ENCODE data around the gene ANTXR2. TPM values are rescaled to one million over a fixed set of nuclear protein-coding genes. Genes with fewer than 3 reads are reported as not detected.

The ANTXR2 gene
- total and polyA plus RNA-seq, 2 donors from 2014 or later: 10.6 to 33.1 TPM

GRCh38 chr4:79882806-79883205 is 190.2 kb downstream of the ANTXR2 start:
- H3K27me3 ChIP-seq (ENCODE audit: control insufficient read depth, insufficient read depth, low read length): no peaks in the 10 kb centered on the region
- DNase-seq: no peak
- no peaks in the 10 kb centered on the region for H3K4me1 ChIP-seq (ENCODE audit: control insufficient read depth in 2 of 3, insufficient read depth in 2 of 3, low read depth in 1 of 3, low read length in 3 of 3)
- H3K4me3 ChIP-seq (ENCODE audit: low read length in 3 of 3): no peak overlapping the region
- no peaks in the 10 kb centered on the region for H3K9me3 ChIP-seq (ENCODE audit: control insufficient read depth in 2 of 3, insufficient read depth in 1 of 3, low read length in 3 of 3)
- H3K9ac ChIP-seq (ENCODE audit: low read length in 3 of 3): no peak overlapping the region
- no peak for FAIRE-seq
- no peaks in the 10 kb centered on the region for H3K36me3 ChIP-seq (ENCODE audit: control insufficient read depth in 2 of 3, insufficient read depth in 3 of 3, low read length in 3 of 3)
- H3K27ac ChIP-seq (ENCODE audit: low read depth in 2 of 2, low read length in 2 of 2): no peak overlapping the region
- no peak for TF ChIP-seq CTCF (IDR thresholded peaks at IDR 0.05; ENCODE audit: borderline replicate concordance, extremely low read depth, insufficient read depth)
- intact Hi-C loops (cut with DNase I): no loop called here

- no peaks in the 10 kb centered on the region for H3K36me3 ChIP-seq (ENCODE audit: control insufficient read depth in 2 of 3, insufficient read depth in 3 of 3, low read length in 3 of 3)
- no peaks in the 10 kb centered on the region for H3K27me3 ChIP-seq (ENCODE audit: control insufficient read depth, insufficient read depth, low read length)
- intact Hi-C loops (cut with DNase I): no loop called here
- TF ChIP-seq CTCF (IDR thresholded peaks at IDR 0.05; ENCODE audit: borderline replicate concordance, extremely low read depth, insufficient read depth): no peak
- no peak overlapping the region for H3K4me3 ChIP-seq (ENCODE audit: low read length in 3 of 3)
- H3K9me3 ChIP-seq (ENCODE audit: control insufficient read depth in 2 of 3, insufficient read depth in 1 of 3, low read length in 3 of 3): no peaks in the 10 kb centered on the region
- H3K27ac ChIP-seq (ENCODE audit: low read depth in 2 of 2, low read length in 2 of 2): no peak overlapping the region
- FAIRE-seq (no peak), DNase-seq (no peak)
- no peaks in the 10 kb centered on the region for H3K4me1 ChIP-seq (ENCODE audit: control insufficient read depth in 2 of 3, insufficient read depth in 2 of 3, low read depth in 1 of 3, low read length in 3 of 3)
- no peak overlapping the region for H3K9ac ChIP-seq (ENCODE audit: low read length in 3 of 3)
Observed at GRCh38 chr4:79881407-79881806, 191.6 kb downstream of the ANTXR2 start.

- H3K4me3 ChIP-seq (ENCODE audit: low read length in 3 of 3): no peak overlapping the region
- H3K9ac ChIP-seq (ENCODE audit: low read length in 3 of 3): no peak overlapping the region
- H3K9me3 ChIP-seq (ENCODE audit: control insufficient read depth in 2 of 3, insufficient read depth in 1 of 3, low read length in 3 of 3): no peaks in the 10 kb centered on the region
- no peaks in the 10 kb centered on the region for H3K27me3 ChIP-seq (ENCODE audit: control insufficient read depth, insufficient read depth, low read length)
- DNase-seq (no peak), FAIRE-seq (no peak)
- H3K27ac ChIP-seq (ENCODE audit: low read depth in 2 of 2, low read length in 2 of 2): no peak overlapping the region
- TF ChIP-seq CTCF (IDR thresholded peaks at IDR 0.05; ENCODE audit: borderline replicate concordance, extremely low read depth, insufficient read depth): no peak
- intact Hi-C loops (cut with DNase I): no loop called here
- no peaks in the 10 kb centered on the region for H3K36me3 ChIP-seq (ENCODE audit: control insufficient read depth in 2 of 3, insufficient read depth in 3 of 3, low read length in 3 of 3)
- no peaks in the 10 kb centered on the region for H3K4me1 ChIP-seq (ENCODE audit: control insufficient read depth in 2 of 3, insufficient read depth in 2 of 3, low read depth in 1 of 3, low read length in 3 of 3)
Observed at GRCh38 chr4:79877511-79877910, 195.5 kb downstream of the ANTXR2 start.

GRCh38 chr4:79875344-79875899 is 197.6 kb downstream of the ANTXR2 start:
- Histone ChIP-seq H3K4me1 (ENCODE audit: control insufficient read depth in 2 of 3, insufficient read depth in 2 of 3, low read depth in 1 of 3, low read length in 3 of 3) (no peaks in the 10 kb centered on the region), H3K36me3 (ENCODE audit: control insufficient read depth in 2 of 3, insufficient read depth in 3 of 3, low read length in 3 of 3) (no peaks in the 10 kb centered on the region), H3K4me3 (ENCODE audit: low read length in 3 of 3) (no peak overlapping the region), H3K27ac (ENCODE audit: low read depth in 2 of 2, low read length in 2 of 2) (no peak overlapping the region), H3K27me3 (ENCODE audit: control insufficient read depth, insufficient read depth, low read length) (no peaks in the 10 kb centered on the region), H3K9me3 (ENCODE audit: control insufficient read depth in 2 of 3, insufficient read depth in 1 of 3, low read length in 3 of 3) (no peaks in the 10 kb centered on the region), H3K9ac (ENCODE audit: low read length in 3 of 3) (no peak overlapping the region)
- intact Hi-C loops (cut with DNase I): no loop called here
- FAIRE-seq (no peak), DNase-seq (no peak)
- TF ChIP-seq CTCF (IDR thresholded peaks at IDR 0.05; ENCODE audit: borderline replicate concordance, extremely low read depth, insufficient read depth): no peak
